Cardiac fibroblast (primary cell): ENCODE results near the gene CNGA3.
A peak's percentile ranks its signal among the peaks of the same experiment; 100 is the strongest.

Source experiments
- DNase-seq, 2 donors: peaks; one replicate each; pipeline versions ENCODE4 v3.0.0 to v3.0.0-alpha.2; 2010; ENCODE audit warnings: low read depth in 2 of 2
- H3K4me3 ChIP-seq, 2 donors: replicated peaks in 1 of 2; 1 replicate in 1 of 2; 2 replicates in 1 of 2; pipeline ENCODE4 v1.5.1; 2011; ENCODE audit warnings: low read depth in 2 of 2, low read length in 2 of 2, mild to moderate bottlenecking in 2 of 2, moderate library complexity in 1 of 2
- TF ChIP-seq, protein P1 (sequence below): IDR thresholded peaks from one replicate; pipeline ENCODE4 v1.5.1; 2011; ENCODE audit warnings: low read depth, mild to moderate bottlenecking, low read length, inconsistent platforms

CNGA3 gene

DNA sequence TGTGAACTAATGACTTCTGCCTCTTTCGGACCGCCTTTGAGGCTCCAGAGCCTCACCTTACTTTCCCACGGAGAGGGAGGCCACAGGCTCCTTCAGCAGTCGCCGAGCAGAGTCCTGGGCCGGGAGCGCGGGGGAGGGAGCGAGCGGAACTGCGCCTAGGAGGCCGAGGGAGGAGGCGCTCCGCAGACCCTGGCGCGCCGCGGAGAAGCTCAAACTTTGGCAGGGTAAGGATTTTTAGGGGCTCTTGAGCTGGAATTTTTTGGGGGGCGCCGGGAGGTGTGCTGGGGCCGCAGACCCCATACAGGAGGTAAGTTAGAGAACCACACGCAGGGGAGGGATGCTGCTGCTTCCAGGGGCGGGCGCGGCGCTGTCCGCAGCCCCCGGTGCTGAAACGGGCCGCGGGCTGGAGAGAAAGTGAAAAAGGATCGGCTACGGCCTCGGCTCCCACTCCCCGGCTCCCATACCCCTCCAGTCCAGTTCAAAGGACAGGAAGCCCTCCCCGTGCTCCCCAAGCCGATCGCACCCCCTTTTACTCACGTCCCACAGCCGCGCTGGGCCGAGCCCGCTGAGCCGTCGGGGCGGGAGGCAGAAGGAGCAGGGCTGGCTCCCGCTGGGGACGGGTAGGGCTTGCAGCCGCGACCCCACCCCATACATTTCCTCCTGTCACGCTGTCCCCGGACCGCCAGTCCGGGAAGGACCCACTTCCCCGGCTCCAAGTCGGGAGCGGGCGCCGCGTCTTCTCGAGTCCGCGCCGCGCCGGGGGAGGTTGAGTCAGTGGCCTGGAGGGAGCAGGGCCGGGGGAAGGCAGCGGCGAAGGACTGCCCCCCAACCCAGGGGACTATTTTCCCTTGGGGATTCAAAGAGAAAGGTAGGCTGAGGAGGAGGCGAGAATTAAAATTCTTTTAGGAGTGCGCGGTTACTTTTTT lies at the start of gene CNGA3:
TSS of gene CNGA3 (plus strand) at position 146 of the 926 bp plus-strand sequence. CDS start 23,520 bp downstream, outside the sequence.
- peak within 1 kb of the TSS; percentile 15 to 24 for H3K4me3 ChIP-seq
- TF ChIP-seq, protein P1, sequence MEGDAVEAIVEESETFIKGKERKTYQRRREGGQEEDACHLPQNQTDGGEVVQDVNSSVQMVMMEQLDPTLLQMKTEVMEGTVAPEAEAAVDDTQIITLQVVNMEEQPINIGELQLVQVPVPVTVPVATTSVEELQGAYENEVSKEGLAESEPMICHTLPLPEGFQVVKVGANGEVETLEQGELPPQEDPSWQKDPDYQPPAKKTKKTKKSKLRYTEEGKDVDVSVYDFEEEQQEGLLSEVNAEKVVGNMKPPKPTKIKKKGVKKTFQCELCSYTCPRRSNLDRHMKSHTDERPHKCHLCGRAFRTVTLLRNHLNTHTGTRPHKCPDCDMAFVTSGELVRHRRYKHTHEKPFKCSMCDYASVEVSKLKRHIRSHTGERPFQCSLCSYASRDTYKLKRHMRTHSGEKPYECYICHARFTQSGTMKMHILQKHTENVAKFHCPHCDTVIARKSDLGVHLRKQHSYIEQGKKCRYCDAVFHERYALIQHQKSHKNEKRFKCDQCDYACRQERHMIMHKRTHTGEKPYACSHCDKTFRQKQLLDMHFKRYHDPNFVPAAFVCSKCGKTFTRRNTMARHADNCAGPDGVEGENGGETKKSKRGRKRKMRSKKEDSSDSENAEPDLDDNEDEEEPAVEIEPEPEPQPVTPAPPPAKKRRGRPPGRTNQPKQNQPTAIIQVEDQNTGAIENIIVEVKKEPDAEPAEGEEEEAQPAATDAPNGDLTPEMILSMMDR = no peak
- DNase-seq = peak; percentile 22 to 29

DNA sequence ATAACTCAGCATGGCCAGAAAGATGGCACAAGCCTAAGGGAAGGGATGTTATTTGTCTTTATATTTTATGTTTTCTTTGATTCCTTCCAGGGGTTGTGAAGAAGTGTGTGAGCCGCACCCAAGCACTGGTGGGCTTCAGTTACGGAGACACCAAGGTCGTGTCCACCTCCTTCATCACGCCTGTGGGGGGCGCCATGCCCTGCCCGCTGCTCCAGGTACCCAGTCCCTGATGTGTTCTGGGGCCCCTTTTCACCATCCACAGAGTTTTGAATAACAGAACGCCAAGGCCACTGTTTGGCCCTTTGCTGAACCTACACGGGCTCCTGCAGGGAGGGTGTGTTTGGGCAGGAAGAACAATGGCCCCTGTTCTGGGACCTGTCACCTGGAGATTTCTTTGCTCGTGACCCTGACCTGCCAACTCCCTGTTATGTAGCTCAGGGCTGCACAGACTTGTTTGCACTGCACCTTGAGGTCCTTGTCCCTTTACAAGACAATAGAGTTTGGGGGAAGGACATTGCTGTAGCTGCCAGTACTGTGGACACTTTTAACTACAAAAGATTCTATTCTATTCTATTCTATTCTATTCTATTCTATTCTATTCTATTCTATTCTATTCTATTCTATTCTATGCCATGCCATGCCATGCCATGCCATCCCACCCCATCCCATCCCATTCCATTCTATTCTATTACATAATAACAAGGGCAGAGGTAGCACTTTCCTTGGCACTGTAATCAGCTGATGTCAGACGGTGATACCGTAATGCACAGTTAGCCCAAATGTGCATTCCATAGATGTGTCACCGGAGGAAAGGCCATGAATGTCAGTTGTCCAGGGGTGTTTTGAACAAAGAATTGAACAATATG lies 48.2 kb upstream of the CNGA3 start:
- H3K4me3 ChIP-seq = no peak overlapping the region
- TF ChIP-seq, protein P1 = no peak

DNA sequence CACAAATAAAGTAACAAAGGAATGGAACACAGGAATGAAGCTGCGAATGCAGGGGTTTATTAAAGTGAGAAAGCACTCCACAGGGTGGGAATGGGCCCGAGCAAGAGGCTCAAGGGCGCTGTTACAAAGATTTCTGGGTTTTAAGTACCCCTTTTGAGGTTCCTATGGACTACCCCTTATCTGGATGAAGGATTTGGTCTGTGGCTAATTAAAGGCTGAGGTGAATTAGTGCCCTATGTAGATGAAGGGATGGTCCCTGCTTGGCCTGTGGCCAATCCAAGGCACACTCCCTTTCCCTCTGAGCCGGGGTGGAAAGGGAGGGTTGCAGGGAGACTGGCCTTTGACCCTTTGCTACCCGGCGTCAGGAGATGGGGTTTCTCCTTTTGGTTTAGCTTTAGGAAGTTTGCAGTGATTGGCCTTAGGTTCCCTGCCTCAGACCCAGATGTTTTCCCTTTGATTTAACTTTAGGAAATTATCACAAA lies 47.5 kb upstream of the CNGA3 start:
- H3K4me3 ChIP-seq = no peak overlapping the region
- DNase-seq = no peak
- TF ChIP-seq, protein P1 = no peak

More for the DNA sequence above, 48.2 kb upstream of the CNGA3 start:
- no peak for DNase-seq

DNA sequence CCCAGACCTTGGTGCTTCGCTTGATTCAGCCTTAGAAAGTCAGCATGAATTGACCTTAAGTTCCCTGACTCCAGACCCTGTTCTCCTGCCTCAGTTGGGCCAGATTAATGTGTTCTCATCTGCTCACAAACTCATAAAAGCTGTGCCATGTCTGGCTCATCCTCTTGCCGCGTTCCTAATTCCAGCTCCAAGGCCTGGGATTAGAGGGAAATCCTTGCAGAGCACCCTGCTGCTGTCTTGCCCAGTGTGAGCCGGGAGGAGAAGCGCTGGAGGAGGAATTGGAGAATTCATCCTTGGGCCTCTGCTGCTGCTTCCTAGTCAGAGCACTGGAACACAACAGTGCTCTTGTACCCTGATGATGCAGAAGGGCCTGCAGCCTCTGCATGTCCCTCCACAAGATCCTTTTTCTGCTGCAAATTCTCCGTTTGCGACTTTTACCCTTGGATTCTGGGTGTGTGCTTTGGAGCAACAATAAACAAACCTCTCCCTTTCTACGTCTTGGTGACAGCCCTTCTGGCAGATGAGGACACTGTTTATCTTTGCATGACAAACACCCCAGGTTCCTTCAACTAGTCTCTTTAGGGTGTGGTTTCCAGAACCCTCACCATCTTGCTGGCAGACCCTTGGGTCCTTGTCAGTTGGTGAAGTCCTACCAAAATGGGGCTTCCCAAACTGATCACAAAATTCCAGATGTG lies 46.9 kb upstream of the CNGA3 start:
- TF ChIP-seq, protein P1 = no peak
- DNase-seq = no peak
- H3K4me3 ChIP-seq = no peak overlapping the region

DNA sequence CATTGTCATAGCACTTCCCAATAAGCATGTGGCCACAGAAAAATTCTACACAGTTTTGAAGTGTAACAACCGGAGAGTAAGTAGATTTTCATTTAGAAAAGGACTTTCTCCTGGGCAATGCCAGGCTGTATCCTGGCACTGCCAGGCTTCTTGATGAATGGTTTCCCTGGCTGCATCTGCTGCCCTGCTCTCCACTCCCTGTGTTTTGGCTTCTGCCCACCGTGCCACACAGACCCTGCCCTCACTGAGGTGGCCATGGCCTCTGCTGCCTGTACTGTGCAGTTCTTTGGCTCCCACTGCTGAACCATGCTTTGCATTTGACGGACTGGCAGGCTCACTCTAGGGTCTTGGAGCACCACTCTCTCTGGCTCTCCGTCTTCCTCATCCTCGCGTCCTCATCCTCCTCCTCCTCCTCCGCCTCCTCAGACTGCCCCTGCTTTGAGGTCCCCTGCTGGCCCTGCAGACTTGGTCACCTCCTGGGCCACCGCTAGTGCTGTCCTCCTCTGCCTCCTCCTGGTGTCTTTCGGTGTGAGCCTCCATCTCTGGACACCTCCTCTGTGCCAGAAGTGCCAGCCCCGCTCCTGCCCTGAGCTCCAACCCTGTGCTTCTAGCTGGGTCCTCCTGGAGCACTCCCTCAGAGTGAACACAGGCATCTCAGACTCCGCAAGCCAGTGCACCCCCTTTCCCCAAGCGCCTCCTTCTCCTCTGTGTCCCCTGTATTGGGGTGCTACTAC lies 45.9 kb upstream of the CNGA3 start:
- no peak overlapping the region for H3K4me3 ChIP-seq
- DNase-seq = no peak
- TF ChIP-seq, protein P1 = no peak
